Adrenal gland (tissue), 12 donors: ENCODE results near the gene TRAPPC6A. TPM values are rescaled to one million over a fixed set of nuclear protein-coding genes. Genes with fewer than 3 reads are reported as not detected.

Experiments
- DNase-seq, 7 donors: peaks; one replicate each; pipeline ENCODE4 v3.0.0-alpha.2; 2019 to 2020
- H3K27ac ChIP-seq, 5 donors: fragments of 200-600 bp; sonication (generic) in 4 of 5; 1 replicate in 3 of 5; 2 replicates in 2 of 5; pipeline versions ENCODE4 v1.5.1 to v1.8.0; 2016 to 2020; ENCODE audit warnings: mild to moderate bottlenecking in 1 of 5
- H3K27me3 ChIP-seq: fragments of 200-600 bp; 2 replicates; pipeline ENCODE4 v1.8.0; 2021
- H3K36me3 ChIP-seq, 2 donors: fragments of 200-600 bp; replicated peaks in 1 of 2; 1 replicate in 1 of 2; 2 replicates in 1 of 2; pipeline versions ENCODE4 v1.5.1 to v1.8.0; 2018 to 2022
- H3K4me1 ChIP-seq, 2 donors: fragments of 200-600 bp; replicated peaks in 1 of 2; 1 replicate in 1 of 2; 2 replicates in 1 of 2; pipeline versions ENCODE4 v1.5.1 to v1.8.0; 2018 to 2021
- H3K4me3 ChIP-seq, 4 donors: fragments of 200-600 bp; sonication (generic) in 3 of 4; one replicate each; pipeline ENCODE4 v1.5.1; 2016 to 2018
- H3K9me3 ChIP-seq, 3 donors: fragments of 200-600 bp; sonication (generic) in 1 of 3; replicated peaks in 1 of 3; 1 replicate in 2 of 3; 2 replicates in 1 of 3; pipeline versions ENCODE4 v1.5.1 to v1.8.0; 2016 to 2021
- CTCF ChIP-seq, 6 experiments: fragments of 450-650 bp in 4 of 6; fragments of 200-600 bp in 2 of 6; sonication (generic) in 1 of 6; IDR thresholded peaks; 1 replicate in 5 of 6; 2 replicates in 1 of 6; pipeline versions ENCODE4 v1.5.1 to v1.8.0; 2016 to 2021; ENCODE audit warnings: antibody characterized with exemption in 6 of 6, mild to moderate bottlenecking in 2 of 6, moderate library complexity in 1 of 6
- POLR2A ChIP-seq, 2 donors: fragments of 450-650 bp; IDR thresholded peaks; one replicate each; pipeline ENCODE4 v1.6.1; 2017; ENCODE audit warnings: antibody characterized with exemption in 2 of 2, mild to moderate bottlenecking in 2 of 2, moderate library complexity in 1 of 2
- WGBS, 4 donors: extraction: QIAGEN DNeasy Blood & Tissue Kit in 2 of 4; methylation state at CpG; one replicate each; pipeline versions ENCODE4 v1.1.5 to v1.1.7; 2013 to 2017; 5-methylcytosine and 5-hydroxymethylcytosine counted together
- intact Hi-C, 2 donors: fragments of 100-400 bp; cut with DNase I; formaldehyde crosslinking; loops; one replicate each; pipeline versions ENCODE4 v1.14.1 to v1.15.0; 2022 to 2023
- polyA plus RNA-seq, 3 donors: library from polyadenylated mRNA; stranded (reverse); fragments of 200-250 nt in 2 of 3; fragments of 350-450 nt in 1 of 3; fragmentation: Illumina TruSeq in 1 of 3; extraction: RNeasy Lipid Tissue Mini Kit (QIAGEN cat#74804) in 1 of 3; gene quantifications; one replicate each; pipeline ENCODE4 v1.2.3, GENCODE V29; 2013 to 2014
- total RNA-seq, 9 donors: library from RNA; depleted of rRNA in 4 of 9; stranded (reverse); fragments of >200 nt in 4 of 9; fragments of 120-200 nt in 1 of 9; fragmentation: NEBNext Ultra II Directional in 1 of 9; extraction: Animal tissue kit (Norgen Biotek cat#: 25700) in 1 of 9; gene quantifications; one replicate each; pipeline versions ENCODE4 v1.1.0 to v1.2.4, GENCODE V29; 2013 to 2023
- donor health status: healthy with polysubstance abuse.
- donor health status: Bipolar disorder and iron deficiency.
- donor health status: DM: yes; HTN: yes; CAD: no.
- donor health status: DM: no; HTN: no; CAD: no.
- donor health status: DM: no; HTN: no; CAD: no.
- donor health status: DM: yes; HTN: yes; CAD: no.

Gene TRAPPC6A
- total and polyA plus RNA-seq, 12 donors = 5.1 to 71.4 (median 35.5) TPM

- Histone ChIP-seq H3K27me3 (no peaks in the 10 kb centered on the region), H3K27ac (no peak overlapping the region), H3K4me1 (no peaks in the 10 kb centered on the region), H3K4me3 (no peak overlapping the region), H3K9me3 (no peaks in the 10 kb centered on the region), H3K36me3 (no peaks in the 10 kb centered on the region)
- TF ChIP-seq POLR2A (IDR thresholded peaks at IDR 0.05) (no peak), CTCF (IDR thresholded peaks at IDR 0.05) (no peak)
- WGBS, 4 donors = 54 to 67% (median 61%) methylated on average over 12 to 14 of the region's 14 CpGs
- intact Hi-C loops = no loop called here
- peak in 3 of 7 donors; percentile 41 to 73 (median 46) for DNase-seq
These were observed 11.2 kb downstream of the TRAPPC6A start for GRCh38 chr19:45166723-45167252.

GRCh38 chr19:45164577-45165335 lies 13.3 kb downstream of the TRAPPC6A start:
- Histone ChIP-seq H3K36me3 (no peaks in the 10 kb centered on the region), H3K9me3 (no peaks in the 10 kb centered on the region), H3K4me3 (no peak overlapping the region), H3K27me3 (peaks cover 7% of the 10 kb centered on the region), H3K4me1 (no peaks in the 10 kb centered on the region), H3K27ac (no peak overlapping the region)
- WGBS, 4 donors = 33 to 64% (median 54%) methylated on average over 3 to 27 of the region's 27 CpGs
- TF ChIP-seq POLR2A (IDR thresholded peaks at IDR 0.05) (no peak), CTCF (IDR thresholded peaks at IDR 0.05) (no peak)
- peak in 4 of 7 donors; percentile 44 to 62 (median 53) for DNase-seq
- intact Hi-C loops = no loop called here

GRCh38 chr19:45163751-45164460 lies 14.1 kb downstream of the TRAPPC6A start:
- H3K27ac ChIP-seq = no peak overlapping the region
- no peaks in the 10 kb centered on the region for H3K9me3 ChIP-seq
- intact Hi-C loops = no loop called here
- peaks cover 7% of the 10 kb centered on the region for H3K27me3 ChIP-seq
- 77 to 85% (median 82%) methylated on average over 13 to 15 of the region's 15 CpGs for WGBS, 4 donors
- H3K4me1 ChIP-seq = no peaks in the 10 kb centered on the region
- no peaks in the 10 kb centered on the region for H3K36me3 ChIP-seq
- no peak for TF ChIP-seq POLR2A (IDR thresholded peaks at IDR 0.05)
- no peak for TF ChIP-seq CTCF (IDR thresholded peaks at IDR 0.05)
- H3K4me3 ChIP-seq = no peak overlapping the region
- no peak for DNase-seq

GRCh38 chr19:45163156-45163555 lies 14.9 kb downstream of the TRAPPC6A start:
- no peak for TF ChIP-seq POLR2A (IDR thresholded peaks at IDR 0.05)
- TF ChIP-seq CTCF (IDR thresholded peaks at IDR 0.05) = no peak
- Histone ChIP-seq H3K4me3 (no peak overlapping the region), H3K4me1 (no peaks in the 10 kb centered on the region), H3K9me3 (no peaks in the 10 kb centered on the region), H3K36me3 (no peaks in the 10 kb centered on the region), H3K27me3 (peaks cover 11% of the 10 kb centered on the region), H3K27ac (no peak overlapping the region)
- 84 to 89% (median 89%) methylated on average over 10 to 17 of the region's 17 CpGs for WGBS, 4 donors
- intact Hi-C loops = no loop called here
- no peak for DNase-seq
